ENCODE results near the gene KSR1.

Gene KSR1

GRCh38 chr17:27550974-27551505, 94.8 kb downstream of the KSR1 start:
- DNase-seq (ENCODE audit: low read depth), result no peak

DNA sequence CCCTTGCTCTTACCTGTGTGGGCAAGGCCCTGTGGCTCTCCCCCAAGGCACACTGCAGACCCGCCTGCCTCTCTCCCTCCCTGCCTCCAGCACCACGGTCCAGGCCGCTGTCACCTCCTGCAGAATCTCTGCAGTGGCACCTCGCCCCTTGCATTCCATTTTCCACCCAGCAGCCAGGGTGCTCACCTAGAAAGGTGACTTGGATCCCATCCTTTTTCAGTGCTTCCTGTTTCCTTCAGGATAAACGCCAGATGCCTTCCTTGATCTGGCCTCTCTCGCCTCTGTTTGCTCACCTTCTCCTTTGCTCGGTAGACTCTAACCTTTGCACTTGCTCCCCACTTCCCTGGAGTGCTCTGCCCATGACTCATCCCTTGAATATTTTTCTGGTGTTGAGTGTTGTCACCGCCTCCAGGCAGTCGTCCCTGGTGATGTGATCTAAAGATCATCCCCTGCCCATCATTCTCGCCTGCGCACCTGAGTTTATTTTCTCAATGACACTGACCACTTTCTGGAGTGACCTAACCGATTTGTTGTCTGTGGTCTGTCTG, 95.5 kb downstream of the KSR1 start:
- no peak for DNase-seq (ENCODE audit: low read depth)

GRCh38 chr17:27552276-27552732, 96.1 kb downstream of the KSR1 start:
- no peak for DNase-seq (ENCODE audit: low read depth)

DNA sequence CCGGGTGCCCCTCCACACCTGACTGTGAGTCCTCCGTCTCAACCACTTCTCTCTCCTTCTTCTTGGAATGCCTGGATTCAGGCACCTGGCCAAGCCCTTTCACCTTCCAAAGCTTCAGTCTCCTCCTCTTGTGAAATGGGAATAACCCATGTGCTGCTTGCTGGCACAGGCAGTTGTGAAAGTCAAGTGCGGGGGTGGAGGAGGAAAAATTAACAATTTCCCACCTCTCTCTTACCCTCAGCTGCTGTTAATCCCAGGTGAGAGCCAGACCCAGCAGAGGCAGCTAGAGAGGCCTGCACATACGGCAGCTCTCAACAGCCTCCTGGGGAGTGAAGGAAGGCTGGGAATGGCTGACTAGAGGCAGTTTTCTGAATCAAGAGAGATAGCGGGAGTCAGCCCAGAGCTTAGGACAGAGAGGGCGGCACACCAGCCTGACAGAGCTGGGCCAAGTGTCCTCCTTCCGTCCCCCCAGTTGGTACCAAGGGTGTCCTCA, 96.8 kb downstream of the KSR1 start:
- DNase-seq (ENCODE audit: low read depth), result no peak

GRCh38 chr17:27554152-27554551, 97.9 kb downstream of the KSR1 start:
- DNase-seq (ENCODE audit: low read depth), result no peak

GRCh38 chr17:27554911-27555310, 98.7 kb downstream of the KSR1 start:
- no peak for DNase-seq (ENCODE audit: low read depth)

GRCh38 chr17:27555339-27555738, 99.1 kb downstream of the KSR1 start:
- DNase-seq (ENCODE audit: low read depth), result no peak

DNA sequence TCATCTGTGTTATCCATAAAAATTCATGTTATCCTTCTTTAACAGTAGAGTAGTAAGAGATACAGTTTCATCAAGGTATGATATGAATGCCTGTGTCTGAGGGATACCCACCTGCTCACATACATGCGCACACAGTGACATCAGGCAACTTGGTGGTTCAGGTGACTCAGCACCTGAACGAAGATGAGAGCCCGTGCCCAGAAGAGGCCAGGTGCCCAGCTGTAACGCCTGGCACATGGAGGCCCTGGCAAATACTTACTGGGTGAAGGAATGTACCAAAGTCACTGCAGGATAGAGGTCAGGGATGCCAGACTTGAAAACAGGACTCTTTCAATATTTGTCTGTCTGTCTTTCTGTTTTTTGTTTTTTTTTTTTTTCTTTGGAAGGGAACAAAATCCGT, 102.1 kb downstream of the KSR1 start:
- DNase-seq (ENCODE audit: low read depth), result no peak

DNA sequence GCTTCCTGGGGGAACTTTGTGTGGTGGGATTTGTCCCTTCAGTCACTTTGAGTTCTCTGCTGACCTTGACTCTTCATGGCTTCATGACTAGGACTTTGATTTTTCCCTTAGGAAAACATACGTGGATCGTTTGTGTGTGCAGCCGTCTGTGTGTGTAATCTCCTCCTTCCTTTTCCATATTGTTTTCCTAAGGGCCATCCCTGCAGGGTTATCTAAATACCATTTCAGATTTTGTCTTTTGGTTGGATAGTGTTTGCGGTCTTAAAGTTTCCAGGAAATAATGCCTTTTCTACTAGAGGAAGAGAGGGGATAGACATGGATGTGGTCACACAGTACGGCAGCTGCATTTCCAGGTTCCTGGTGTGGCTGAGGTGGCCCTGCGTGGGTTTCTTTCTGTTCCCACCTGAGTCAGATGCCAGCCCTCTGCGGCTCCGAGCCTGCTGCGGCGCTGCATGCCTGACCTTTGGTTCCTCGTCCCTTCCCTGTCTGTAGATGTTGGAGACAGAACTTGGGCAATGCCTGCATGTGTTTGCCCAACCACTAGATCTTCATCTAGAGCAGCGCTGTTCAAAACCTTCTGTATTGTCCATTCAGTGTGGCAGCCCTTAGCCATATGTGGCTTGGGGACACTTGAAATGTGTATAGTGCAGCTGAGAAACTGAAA, 102.7 kb downstream of the KSR1 start:
- no peak for DNase-seq (ENCODE audit: low read depth)

GRCh38 chr17:27559506-27560481, 103.5 kb downstream of the KSR1 start:
- DNase-seq (ENCODE audit: low read depth), result no peak

DNA sequence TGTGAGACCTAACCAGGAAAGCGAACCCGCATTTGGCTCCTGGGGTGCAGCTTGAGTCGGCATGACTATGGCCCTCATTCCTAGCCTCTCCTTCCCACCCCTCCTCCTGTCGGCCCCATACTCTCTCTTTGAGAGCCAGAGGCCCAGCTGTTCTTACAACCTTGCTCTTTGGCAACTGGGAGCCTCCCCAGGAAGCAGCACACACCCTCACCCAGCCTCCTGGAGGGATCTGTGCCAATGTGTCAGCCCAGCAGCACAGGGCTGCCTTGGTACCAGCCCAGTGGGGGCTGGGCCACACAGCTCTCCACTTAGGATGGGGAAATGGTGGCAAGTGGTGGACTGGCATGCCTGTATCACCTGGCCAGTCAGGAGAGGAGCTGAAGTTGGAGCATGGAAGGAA, 104.4 kb downstream of the KSR1 start:
- no peak for DNase-seq (ENCODE audit: low read depth)

- no peak for DNase-seq (ENCODE audit: low read depth)
Measured at GRCh38 chr17:27562777-27563455, 106.7 kb downstream of the KSR1 start.

GRCh38 chr17:27563532-27563931, 107.3 kb downstream of the KSR1 start:
- DNase-seq (ENCODE audit: low read depth), result no peak

- DNase-seq (ENCODE audit: low read depth), result no peak
Measured at GRCh38 chr17:27564463-27564862, 108.2 kb downstream of the KSR1 start.

- DNase-seq (ENCODE audit: low read depth), result no peak
Measured at GRCh38 chr17:27565874-27566670, 109.8 kb downstream of the KSR1 start.

GRCh38 chr17:27566671-27567562, 110.7 kb downstream of the KSR1 start:
- DNase-seq (ENCODE audit: low read depth), result no peak

- DNase-seq (ENCODE audit: low read depth), result no peak
Measured at GRCh38 chr17:27567563-27567859, 111.3 kb downstream of the KSR1 start.

DNA sequence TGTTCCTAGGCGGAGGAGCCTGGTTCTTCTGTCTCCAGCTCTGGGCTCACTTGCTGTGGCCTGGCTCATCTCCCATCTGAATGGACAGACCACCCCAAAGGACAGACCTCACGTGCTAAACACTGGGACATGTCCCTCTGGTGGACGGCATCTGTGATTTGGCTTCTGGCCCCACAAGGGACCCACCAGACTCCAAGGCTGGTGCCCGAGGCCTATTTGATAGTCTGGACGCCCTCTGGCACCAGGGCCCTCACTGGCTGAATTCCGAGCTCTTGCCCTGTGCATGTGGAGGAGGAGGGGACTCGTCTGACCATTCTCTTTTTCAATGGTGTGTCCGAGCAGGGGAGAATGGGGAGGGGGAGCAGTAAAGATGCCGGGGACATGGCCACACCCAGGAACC, 112.0 kb downstream of the KSR1 start:
- no peak for DNase-seq (ENCODE audit: low read depth)

DNA sequence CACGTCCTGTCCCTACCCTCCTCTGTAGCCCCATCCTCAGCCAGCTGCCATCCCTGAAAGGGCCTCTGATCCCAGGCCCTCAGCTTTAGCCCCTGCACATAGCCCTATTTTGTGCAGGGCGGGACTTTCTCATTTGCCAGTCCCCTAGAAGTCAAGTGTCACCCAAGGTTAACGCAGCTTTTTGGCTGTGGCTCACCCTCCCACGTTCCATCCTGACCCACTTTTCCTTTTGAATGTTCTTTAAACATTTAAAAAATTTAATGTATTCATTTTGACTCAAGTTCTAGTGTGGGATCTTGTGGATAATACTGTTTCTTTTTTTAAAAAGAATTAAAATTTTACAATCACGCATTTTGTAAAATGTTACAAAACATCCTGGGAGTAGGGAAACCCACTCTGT, 112.6 kb downstream of the KSR1 start:
- DNase-seq (ENCODE audit: low read depth), result no peak

- DNase-seq (ENCODE audit: low read depth), result no peak
Measured at GRCh38 chr17:27569257-27569722, 113.0 kb downstream of the KSR1 start.

All from stimulated activated CD8-positive, alpha-beta memory T cell treated with anti-CD3 and anti-CD28 coated beads, Interleukin-15, amount 100 ng/mL, for 24 hours (primary cell).